ENCODE data around the gene KDM4B. TPM values are rescaled to one million over a fixed set of nuclear protein-coding genes. Genes with fewer than 3 reads are reported as not detected.
A peak's percentile ranks its signal among the peaks of the same experiment; 100 is the strongest.
"Not testable (repeated sequence)": the region's sequence is repeated elsewhere in the genome, so short reads cannot be mapped to it uniquely, and the experiment has no call there.

The KDM4B gene
- total RNA-seq, 1 experiment from 2014 or later: 12.0 TPM

- not testable (repeated sequence) for H3K4me3 ChIP-seq (ENCODE audit: insufficient read depth, low read depth, low read length); DNase-seq; H3K27me3 ChIP-seq (ENCODE audit: control insufficient read depth, insufficient read depth, low read length)
- peaks cover 11% of the 10 kb centered on the region for H3K36me3 ChIP-seq (replicated peaks; ENCODE audit: control insufficient read depth, insufficient read depth, low read length)
These were observed 14.4 kb upstream of the KDM4B start for GRCh38 chr19:4954320-4955149.

DNA sequence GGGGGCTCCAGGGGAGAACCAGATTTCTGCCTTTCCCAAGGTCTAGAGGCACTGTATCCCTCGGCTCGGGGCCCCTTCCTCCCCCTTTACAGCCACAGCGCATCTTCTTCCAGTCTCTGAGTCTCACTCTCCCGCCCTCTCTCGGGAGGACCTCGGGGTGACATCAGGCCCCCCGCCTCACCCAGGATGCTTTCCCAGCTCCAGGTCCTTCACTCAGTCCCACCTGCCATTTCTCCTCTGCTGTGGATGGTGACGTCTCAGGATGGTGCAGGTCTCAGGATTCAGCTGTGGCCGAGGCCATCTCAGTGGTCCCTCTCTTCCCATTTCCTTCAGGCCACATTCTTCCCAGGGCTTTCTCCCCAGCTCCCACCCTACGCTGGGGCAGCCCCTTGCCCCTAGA, 13.6 kb upstream of the KDM4B start:
- Histone ChIP-seq H3K4me3 (ENCODE audit: insufficient read depth, low read depth, low read length) (no peak overlapping the region), H3K27me3 (ENCODE audit: control insufficient read depth, insufficient read depth, low read length) (no peaks in the 10 kb centered on the region), H3K36me3 (replicated peaks; ENCODE audit: control insufficient read depth, insufficient read depth, low read length) (peaks cover 11% of the 10 kb centered on the region)
- DNase-seq: no peak

- Histone ChIP-seq H3K4me3 (ENCODE audit: insufficient read depth, low read depth, low read length) (no peak overlapping the region), H3K27me3 (ENCODE audit: control insufficient read depth, insufficient read depth, low read length) (no peaks in the 10 kb centered on the region), H3K36me3 (replicated peaks; ENCODE audit: control insufficient read depth, insufficient read depth, low read length) (peaks cover 5% of the 10 kb centered on the region)
- DNase-seq: no peak
These were observed 10.9 kb upstream of the KDM4B start for GRCh38 chr19:4957981-4958380.

DNA sequence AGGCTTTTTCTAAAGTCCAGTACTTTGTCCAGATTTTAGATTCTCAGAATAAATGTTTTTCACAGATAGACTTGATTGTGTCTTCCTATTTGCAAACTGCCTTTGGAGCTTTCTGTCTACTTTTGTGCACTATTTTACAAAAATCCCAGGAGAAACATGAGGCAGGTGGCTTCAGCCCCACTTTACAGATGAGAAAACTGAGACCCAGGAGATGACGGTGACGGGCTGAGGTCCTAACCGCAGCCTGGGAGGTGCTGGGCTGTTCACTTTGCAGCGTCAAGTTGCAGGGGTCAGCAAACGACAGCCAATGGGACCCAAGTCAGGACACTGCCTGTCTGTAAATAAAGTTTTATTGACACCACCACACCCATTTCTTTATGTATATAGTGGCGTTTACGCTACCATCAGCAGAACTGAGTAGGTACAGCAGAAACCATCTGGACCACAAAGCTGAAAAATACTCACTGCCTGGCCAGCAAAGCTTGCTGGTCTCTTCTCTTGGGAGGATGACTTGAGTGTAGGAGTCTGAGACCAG, 6.8 kb upstream of the KDM4B start:
- H3K36me3 ChIP-seq (replicated peaks; ENCODE audit: control insufficient read depth, insufficient read depth, low read length): peaks cover 1% of the 10 kb centered on the region; the same call in 1 of the 2 replicates
- DNase-seq: no peak
- no peak overlapping the region for H3K4me3 ChIP-seq (ENCODE audit: insufficient read depth, low read depth, low read length)
- no peaks in the 10 kb centered on the region for H3K27me3 ChIP-seq (ENCODE audit: control insufficient read depth, insufficient read depth, low read length)

DNA sequence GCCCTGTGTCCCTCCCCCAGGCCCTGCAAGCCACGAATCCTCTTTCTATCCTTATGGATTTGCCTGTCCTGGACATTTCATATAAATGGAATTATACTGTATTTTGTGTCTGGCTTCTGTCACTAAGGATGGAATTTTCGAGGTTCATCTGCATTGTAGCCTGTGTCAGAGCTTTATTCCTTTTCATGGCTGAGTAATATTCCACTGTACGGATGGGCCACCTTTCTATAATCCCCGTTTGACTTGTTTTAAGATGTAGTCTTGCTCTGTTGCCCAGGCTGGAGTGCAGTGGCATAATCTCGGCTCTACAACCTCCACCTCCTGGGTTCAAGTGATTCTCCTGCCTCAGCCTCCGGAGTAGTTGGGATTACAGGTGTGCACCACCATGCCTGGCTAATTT, 3.9 kb upstream of the KDM4B start:
- Histone ChIP-seq H3K4me3 (ENCODE audit: insufficient read depth, low read depth, low read length) (no peak overlapping the region), H3K27me3 (ENCODE audit: control insufficient read depth, insufficient read depth, low read length) (no peaks in the 10 kb centered on the region), H3K36me3 (replicated peaks; ENCODE audit: control insufficient read depth, insufficient read depth, low read length) (no peaks in the 10 kb centered on the region; the same call in 1 of the 2 replicates)
- DNase-seq: no peak

- Histone ChIP-seq H3K4me3 (ENCODE audit: insufficient read depth, low read depth, low read length) (no peak overlapping the region), H3K36me3 (replicated peaks; ENCODE audit: control insufficient read depth, insufficient read depth, low read length) (no peaks in the 10 kb centered on the region; the same call in 1 of the 2 replicates), H3K27me3 (ENCODE audit: control insufficient read depth, insufficient read depth, low read length) (no peaks in the 10 kb centered on the region)
- no peak for DNase-seq
These were observed 2.3 kb upstream of the KDM4B start for GRCh38 chr19:4966591-4966990.

DNA sequence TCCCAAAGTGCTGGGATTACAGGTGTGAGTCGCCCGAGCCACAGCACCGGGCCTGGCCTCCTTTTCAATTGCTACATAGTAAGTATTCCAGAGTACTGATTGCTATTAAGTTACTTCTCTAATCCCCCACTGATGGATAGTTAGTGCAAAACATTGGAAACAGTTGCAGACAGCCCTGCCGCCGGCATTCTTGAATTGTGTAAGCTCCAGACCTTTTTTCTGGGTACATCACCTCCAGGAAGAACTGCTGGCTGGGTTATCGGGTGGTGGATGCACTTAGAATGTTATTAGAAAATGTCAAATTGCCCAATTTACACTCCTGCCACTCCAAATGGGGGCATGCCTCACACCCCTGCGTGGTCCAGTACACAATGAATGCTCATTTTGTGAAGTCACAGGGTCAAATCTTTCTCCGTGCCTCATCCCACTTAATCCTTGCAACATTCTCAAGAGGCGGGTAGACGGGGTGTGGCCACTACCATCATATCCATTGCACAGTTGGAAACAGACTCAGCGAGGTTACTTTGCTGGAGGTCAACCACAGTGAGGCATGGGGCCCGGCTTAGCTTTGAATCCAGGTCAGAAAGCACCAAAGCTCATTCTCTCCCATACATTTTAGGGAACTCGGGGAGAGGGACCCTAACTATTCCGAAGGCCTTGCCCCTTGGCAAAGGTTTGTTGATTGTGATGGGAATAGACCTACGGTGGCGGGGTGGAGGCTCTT, 1.0 kb upstream of the KDM4B start:
- Histone ChIP-seq H3K36me3 (replicated peaks; ENCODE audit: control insufficient read depth, insufficient read depth, low read length) (no peaks in the 10 kb centered on the region), H3K4me3 (ENCODE audit: insufficient read depth, low read depth, low read length) (peak overlapping the region; percentile 46), H3K27me3 (ENCODE audit: control insufficient read depth, insufficient read depth, low read length) (no peaks in the 10 kb centered on the region)
- DNase-seq: no peak

- Histone ChIP-seq H3K27me3 (ENCODE audit: control insufficient read depth, insufficient read depth, low read length) (no peaks in the 10 kb centered on the region), H3K4me3 (ENCODE audit: insufficient read depth, low read depth, low read length) (peak overlapping the region; percentile 52), H3K36me3 (replicated peaks; ENCODE audit: control insufficient read depth, insufficient read depth, low read length) (no peaks in the 10 kb centered on the region)
- no peak for DNase-seq
These were observed 419 bp downstream of the KDM4B start for GRCh38 chr19:4969292-4969771.

GRCh38 chr19:4969772-4970531, 1.0 kb downstream of the KDM4B start:
- Histone ChIP-seq H3K4me3 (ENCODE audit: insufficient read depth, low read depth, low read length) (peak overlapping the region; percentile 52), H3K27me3 (ENCODE audit: control insufficient read depth, insufficient read depth, low read length) (no peaks in the 10 kb centered on the region)
- peak; percentile 64 for DNase-seq

GRCh38 chr19:4970558-4971423, 1.9 kb downstream of the KDM4B start:
- Histone ChIP-seq H3K36me3 (replicated peaks; ENCODE audit: control insufficient read depth, insufficient read depth, low read length) (no peaks in the 10 kb centered on the region), H3K27me3 (ENCODE audit: control insufficient read depth, insufficient read depth, low read length) (no peaks in the 10 kb centered on the region)
- peak; percentile 73 for DNase-seq

More at GRCh38 chr19:4969772-4970531, 1.0 kb downstream of the KDM4B start:
- H3K36me3 ChIP-seq (replicated peaks; ENCODE audit: control insufficient read depth, insufficient read depth, low read length): no peaks in the 10 kb centered on the region

DNA sequence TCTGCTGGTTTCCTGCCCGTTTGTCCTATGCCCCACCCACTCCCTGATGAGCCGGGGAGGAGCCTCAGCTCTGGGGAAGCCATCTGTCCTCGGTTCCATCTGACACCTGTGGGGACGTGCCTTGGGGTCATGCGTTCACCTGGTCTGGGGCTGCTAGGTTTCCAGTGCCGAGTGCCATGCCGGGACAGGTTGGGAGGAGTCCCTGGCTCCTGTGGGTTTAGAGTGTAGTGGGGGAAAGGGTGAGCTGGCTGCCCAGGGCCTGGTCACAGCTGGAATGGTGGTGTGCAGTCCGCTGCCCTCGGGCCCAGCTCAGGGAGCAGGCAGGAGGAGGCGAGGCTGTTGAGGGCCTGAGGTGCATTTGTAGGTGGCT, 2.5 kb downstream of the KDM4B start:
- no peaks in the 10 kb centered on the region for H3K36me3 ChIP-seq (replicated peaks; ENCODE audit: control insufficient read depth, insufficient read depth, low read length)
- no peaks in the 10 kb centered on the region for H3K27me3 ChIP-seq (ENCODE audit: control insufficient read depth, insufficient read depth, low read length)
- H3K4me3 ChIP-seq (ENCODE audit: insufficient read depth, low read depth, low read length): peak overlapping the region; percentile 35
- DNase-seq: peak; percentile 91

More at GRCh38 chr19:4970558-4971423, 1.9 kb downstream of the KDM4B start:
- peak overlapping the region; percentile 35 for H3K4me3 ChIP-seq (ENCODE audit: insufficient read depth, low read depth, low read length)

DNA sequence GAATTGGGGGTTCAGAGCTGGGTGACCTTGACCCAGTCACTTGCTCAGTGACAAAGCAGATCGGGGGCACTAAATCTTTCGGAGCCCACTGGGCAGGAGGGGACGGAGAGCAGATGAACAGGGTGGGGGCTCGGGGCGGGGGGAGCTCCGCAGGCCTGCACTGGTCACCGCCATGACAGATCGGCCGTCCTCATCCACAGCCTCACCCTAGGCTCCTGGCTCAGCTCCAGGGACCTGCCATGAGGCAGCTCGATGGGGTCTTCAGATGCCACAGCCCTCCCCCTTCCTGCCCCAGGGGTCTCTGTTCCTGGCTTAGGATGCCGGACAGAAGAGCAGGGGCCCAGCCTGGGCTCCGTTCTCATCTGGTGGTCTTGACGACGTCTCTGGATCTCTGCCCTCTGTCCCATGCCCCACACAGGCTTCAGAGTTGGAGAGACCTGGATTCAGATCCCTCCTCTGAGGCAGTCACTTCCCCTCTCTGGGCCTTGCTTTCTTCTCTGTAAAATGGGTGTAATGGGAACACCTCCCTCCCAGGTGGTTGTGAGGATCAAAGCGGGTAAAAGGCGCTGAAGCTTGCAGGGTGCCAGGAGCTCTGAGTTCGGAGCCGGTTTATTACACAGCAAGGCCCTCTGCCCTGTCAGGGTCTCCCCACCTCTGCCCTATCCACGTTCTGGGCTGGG, 3.0 kb downstream of the KDM4B start:
- Histone ChIP-seq H3K27me3 (ENCODE audit: control insufficient read depth, insufficient read depth, low read length) (no peaks in the 10 kb centered on the region), H3K4me3 (ENCODE audit: insufficient read depth, low read depth, low read length) (no peak overlapping the region), H3K36me3 (replicated peaks; ENCODE audit: control insufficient read depth, insufficient read depth, low read length) (no peaks in the 10 kb centered on the region)
- DNase-seq: no peak
